Measurements from ENCODE around the gene ADCY9. TPM values are rescaled to one million over a fixed set of nuclear protein-coding genes. Genes with fewer than 3 reads are reported as not detected.
A peak's percentile ranks its signal among the peaks of the same experiment; 100 is the strongest.

Gene ADCY9
- total and polyA plus RNA-seq, 7 donors: 1.8 to 28.0 (median 12.5) TPM

- H3K36me3 ChIP-seq: no peaks in the 10 kb centered on the region
- TF ChIP-seq, protein P1, sequence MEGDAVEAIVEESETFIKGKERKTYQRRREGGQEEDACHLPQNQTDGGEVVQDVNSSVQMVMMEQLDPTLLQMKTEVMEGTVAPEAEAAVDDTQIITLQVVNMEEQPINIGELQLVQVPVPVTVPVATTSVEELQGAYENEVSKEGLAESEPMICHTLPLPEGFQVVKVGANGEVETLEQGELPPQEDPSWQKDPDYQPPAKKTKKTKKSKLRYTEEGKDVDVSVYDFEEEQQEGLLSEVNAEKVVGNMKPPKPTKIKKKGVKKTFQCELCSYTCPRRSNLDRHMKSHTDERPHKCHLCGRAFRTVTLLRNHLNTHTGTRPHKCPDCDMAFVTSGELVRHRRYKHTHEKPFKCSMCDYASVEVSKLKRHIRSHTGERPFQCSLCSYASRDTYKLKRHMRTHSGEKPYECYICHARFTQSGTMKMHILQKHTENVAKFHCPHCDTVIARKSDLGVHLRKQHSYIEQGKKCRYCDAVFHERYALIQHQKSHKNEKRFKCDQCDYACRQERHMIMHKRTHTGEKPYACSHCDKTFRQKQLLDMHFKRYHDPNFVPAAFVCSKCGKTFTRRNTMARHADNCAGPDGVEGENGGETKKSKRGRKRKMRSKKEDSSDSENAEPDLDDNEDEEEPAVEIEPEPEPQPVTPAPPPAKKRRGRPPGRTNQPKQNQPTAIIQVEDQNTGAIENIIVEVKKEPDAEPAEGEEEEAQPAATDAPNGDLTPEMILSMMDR (IDR thresholded peaks at IDR 0.05): no peak
- TF ChIP-seq EP300 (IDR thresholded peaks at IDR 0.05) (no peak), POLR2A (IDR thresholded peaks at IDR 0.05) (no peak), POLR2AphosphoS5 (IDR thresholded peaks at IDR 0.05) (no peak)
- no peak overlapping the region for H3K27ac ChIP-seq
- intact Hi-C loops (cut with DNase I): no loop called here
- H3K9me3 ChIP-seq: no peaks in the 10 kb centered on the region
- peaks cover 0 to 38% (median 22%) of the 10 kb centered on the region in 4 donors for H3K4me1 ChIP-seq
- no peaks in the 10 kb centered on the region for H3K27me3 ChIP-seq
- DNase-seq: no peak
- no peak overlapping the region for H3K4me3 ChIP-seq
- 35 to 64% methylated on average over 4 of the region's 4 CpGs for WGBS, 2 donors
These were observed 18.4 kb downstream of the ADCY9 start for GRCh38 chr16:4097826-4098240.

GRCh38 chr16:4096509-4096908 lies 19.7 kb downstream of the ADCY9 start:
- peak overlapping the region in 1 of 4 donors; percentile 0 for H3K27ac ChIP-seq
- no peak for DNase-seq
- no peaks in the 10 kb centered on the region for H3K27me3 ChIP-seq
- H3K4me3 ChIP-seq: no peak overlapping the region
- WGBS, 2 donors: 19 to 55% methylated on average over 5 of the region's 5 CpGs
- TF ChIP-seq, protein P1 (IDR thresholded peaks at IDR 0.05): no peak
- TF ChIP-seq POLR2AphosphoS5 (IDR thresholded peaks at IDR 0.05) (no peak), EP300 (IDR thresholded peaks at IDR 0.05) (no peak), POLR2A (IDR thresholded peaks at IDR 0.05) (no peak)
- H3K9me3 ChIP-seq: no peaks in the 10 kb centered on the region
- H3K4me1 ChIP-seq: peaks cover 0 to 43% (median 25%) of the 10 kb centered on the region in 4 donors
- intact Hi-C loops (cut with DNase I): no loop called here
- no peaks in the 10 kb centered on the region for H3K36me3 ChIP-seq

- Histone ChIP-seq H3K36me3 (no peaks in the 10 kb centered on the region), H3K9me3 (no peaks in the 10 kb centered on the region), H3K27ac (peak overlapping the region; percentile 61 to 83 (median 70)), H3K4me3 (peak overlapping the region in 2 of 4 donors; percentile 27 to 28), H3K27me3 (no peaks in the 10 kb centered on the region), H3K4me1 (peaks cover 0 to 63% (median 45%) of the 10 kb centered on the region in 4 donors)
- no peak for DNase-seq
- intact Hi-C loops (cut with DNase I): no loop called here
- WGBS, 2 donors: 71 to 83% methylated on average over 14 of the region's 14 CpGs
- TF ChIP-seq POLR2AphosphoS5 (IDR thresholded peaks at IDR 0.05): no peak
These were observed 22.0 kb downstream of the ADCY9 start for GRCh38 chr16:4094127-4094773.

DNA sequence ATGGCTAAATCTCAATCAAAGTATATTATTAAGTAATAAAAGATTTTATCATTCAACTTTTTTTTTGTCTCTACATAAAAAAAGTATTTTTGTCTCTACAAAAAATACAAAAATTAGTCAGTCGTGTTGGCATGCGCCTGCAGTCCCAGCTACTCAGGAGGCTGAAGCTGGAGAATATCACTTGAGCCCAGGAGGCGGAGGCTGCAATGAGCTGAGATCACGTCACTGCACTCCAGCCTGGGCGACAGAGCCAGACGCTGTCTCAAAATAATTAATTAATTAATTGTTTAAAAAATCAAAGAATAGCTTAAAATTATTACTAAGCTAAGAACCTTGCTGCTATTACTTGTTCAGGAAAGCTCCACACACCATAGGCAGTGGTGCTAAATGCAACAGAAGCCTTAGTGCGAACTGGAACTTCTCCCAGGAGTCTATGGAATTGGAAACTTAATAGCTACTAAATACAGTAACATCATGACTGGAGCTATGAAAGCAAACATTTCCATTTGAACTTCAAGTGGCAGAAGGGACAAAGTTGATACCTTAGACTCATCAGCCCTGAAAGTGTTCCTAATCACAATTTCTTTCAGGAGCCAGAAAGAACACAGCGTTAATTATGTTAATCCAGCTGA lies 22.6 kb downstream of the ADCY9 start:
- H3K27ac ChIP-seq: peak overlapping the region; percentile 61 to 83 (median 70)
- intact Hi-C loops (cut with DNase I): no loop called here
- DNase-seq: peak; percentile 78
- peak overlapping the region in 3 of 4 donors; percentile 17 to 28 (median 27) for H3K4me3 ChIP-seq
- no peaks in the 10 kb centered on the region for H3K36me3 ChIP-seq
- no peaks in the 10 kb centered on the region for H3K9me3 ChIP-seq
- no peaks in the 10 kb centered on the region for H3K27me3 ChIP-seq
- TF ChIP-seq POLR2A (IDR thresholded peaks at IDR 0.05): no peak
- TF ChIP-seq, protein P1 (IDR thresholded peaks at IDR 0.05): no peak
- TF ChIP-seq POLR2AphosphoS5 (IDR thresholded peaks at IDR 0.05): peak in 3 of 4 donors; percentile 35 to 66 (median 58)
- 80 to 88% methylated on average over 8 of the region's 8 CpGs for WGBS, 2 donors
- H3K4me1 ChIP-seq: peaks cover 0 to 62% (median 48%) of the 10 kb centered on the region in 4 donors

- Histone ChIP-seq H3K36me3 (no peaks in the 10 kb centered on the region), H3K27me3 (no peaks in the 10 kb centered on the region), H3K27ac (peak overlapping the region in 3 of 4 donors; percentile 61 to 83 (median 77)), H3K9me3 (no peaks in the 10 kb centered on the region), H3K4me3 (no peak overlapping the region), H3K4me1 (peaks cover 0 to 55% (median 45%) of the 10 kb centered on the region in 4 donors)
- intact Hi-C loops (cut with DNase I): no loop called here
- 86 to 87% methylated on average over 5 of the region's 5 CpGs for WGBS, 2 donors
- DNase-seq: no peak
- TF ChIP-seq POLR2A (IDR thresholded peaks at IDR 0.05): no peak
- TF ChIP-seq, protein P1 (IDR thresholded peaks at IDR 0.05): no peak
- TF ChIP-seq EP300 (IDR thresholded peaks at IDR 0.05): no peak
- TF ChIP-seq POLR2AphosphoS5 (IDR thresholded peaks at IDR 0.05): no peak
These were observed 23.5 kb downstream of the ADCY9 start for GRCh38 chr16:4092547-4093265.
